Stromal cell of bone marrow (primary cell): ENCODE data around the gene RRP9.
"Not testable (repeated sequence)": the region's sequence is repeated elsewhere in the genome, so short reads cannot be mapped to it uniquely, and the experiment has no call there.

Source experiments
- DNase-seq: peaks from one replicate; pipeline ENCODE4 v3.0.0-alpha.2; 2012; ENCODE audit warnings: low read depth

The RRP9 gene, protein sequence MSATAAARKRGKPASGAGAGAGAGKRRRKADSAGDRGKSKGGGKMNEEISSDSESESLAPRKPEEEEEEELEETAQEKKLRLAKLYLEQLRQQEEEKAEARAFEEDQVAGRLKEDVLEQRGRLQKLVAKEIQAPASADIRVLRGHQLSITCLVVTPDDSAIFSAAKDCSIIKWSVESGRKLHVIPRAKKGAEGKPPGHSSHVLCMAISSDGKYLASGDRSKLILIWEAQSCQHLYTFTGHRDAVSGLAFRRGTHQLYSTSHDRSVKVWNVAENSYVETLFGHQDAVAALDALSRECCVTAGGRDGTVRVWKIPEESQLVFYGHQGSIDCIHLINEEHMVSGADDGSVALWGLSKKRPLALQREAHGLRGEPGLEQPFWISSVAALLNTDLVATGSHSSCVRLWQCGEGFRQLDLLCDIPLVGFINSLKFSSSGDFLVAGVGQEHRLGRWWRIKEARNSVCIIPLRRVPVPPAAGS

DNA sequence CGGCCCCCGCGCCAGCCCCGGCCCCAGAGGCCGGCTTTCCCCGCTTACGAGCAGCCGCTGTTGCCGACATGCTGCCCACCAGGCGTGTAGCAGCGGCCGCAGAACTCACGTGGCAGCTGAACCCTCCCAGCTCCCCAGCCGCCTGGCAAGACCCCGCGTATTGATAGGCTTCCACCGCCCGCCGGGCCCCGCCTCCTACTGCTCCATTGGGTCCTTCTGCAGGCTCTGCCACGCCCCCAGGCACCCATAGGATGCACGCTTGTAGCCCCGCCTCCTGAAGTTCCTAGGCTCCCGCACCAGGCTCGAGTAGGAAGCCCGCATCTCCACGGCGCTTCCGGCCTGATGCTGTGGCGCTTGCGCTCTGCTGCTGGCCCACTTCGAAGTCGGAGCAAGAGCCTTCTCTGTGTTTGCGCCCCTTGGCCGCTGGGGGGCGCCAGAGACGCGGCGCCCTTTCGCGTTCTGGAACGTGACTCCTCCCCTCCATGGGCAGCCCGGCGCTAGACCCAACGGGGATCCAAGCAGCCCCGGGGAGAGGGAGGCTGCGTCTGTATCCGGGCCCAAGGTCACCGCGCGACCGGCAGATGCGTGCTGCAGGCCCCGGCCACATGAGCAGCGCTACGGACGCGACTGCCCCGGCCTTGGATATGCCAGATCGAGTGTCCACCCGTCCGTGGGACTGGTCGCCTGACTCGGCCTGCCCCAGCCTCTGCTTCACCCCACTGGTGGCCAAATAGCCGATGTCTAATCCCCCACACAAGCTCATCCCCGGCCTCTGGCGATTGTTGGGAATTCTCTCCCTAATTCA, at the start of gene RRP9, which contains the start of gene PARP3:
RRP9 (minus strand) TSS at position 107 of the 805 bp plus-strand sequence; CDS start at position 70, 37 bp downstream.
PARP3 (plus strand) TSS at position 566 of the 805 bp plus-strand sequence. CDS start 993 bp downstream, outside the sequence.
- peak; percentile 100 for DNase-seq

DNA sequence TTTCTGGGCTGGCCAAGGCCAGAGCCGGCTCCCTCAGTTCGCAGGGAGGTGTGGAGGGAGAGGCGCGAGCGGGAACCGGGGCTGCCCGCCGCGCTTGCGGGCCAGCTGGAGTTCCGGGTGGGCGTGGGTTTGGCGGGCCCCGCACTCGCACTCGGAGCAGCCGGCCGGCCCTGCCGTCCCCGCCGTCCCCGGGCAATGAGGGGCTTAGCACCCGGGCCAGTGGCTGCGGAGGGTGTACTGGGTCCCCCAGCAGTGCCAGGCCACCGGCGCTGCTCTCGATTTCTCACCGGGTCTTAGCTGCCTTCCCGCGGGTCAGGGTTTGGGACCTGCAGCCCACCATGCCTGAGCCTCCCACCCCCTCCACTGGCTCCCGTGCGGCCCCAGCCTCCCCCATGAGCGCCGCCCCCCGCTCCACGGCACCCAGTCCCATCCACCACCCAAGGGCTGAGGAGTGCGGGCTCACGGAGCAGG, 48.8 kb upstream of the RRP9 start:
- DNase-seq: not testable (repeated sequence)

DNA sequence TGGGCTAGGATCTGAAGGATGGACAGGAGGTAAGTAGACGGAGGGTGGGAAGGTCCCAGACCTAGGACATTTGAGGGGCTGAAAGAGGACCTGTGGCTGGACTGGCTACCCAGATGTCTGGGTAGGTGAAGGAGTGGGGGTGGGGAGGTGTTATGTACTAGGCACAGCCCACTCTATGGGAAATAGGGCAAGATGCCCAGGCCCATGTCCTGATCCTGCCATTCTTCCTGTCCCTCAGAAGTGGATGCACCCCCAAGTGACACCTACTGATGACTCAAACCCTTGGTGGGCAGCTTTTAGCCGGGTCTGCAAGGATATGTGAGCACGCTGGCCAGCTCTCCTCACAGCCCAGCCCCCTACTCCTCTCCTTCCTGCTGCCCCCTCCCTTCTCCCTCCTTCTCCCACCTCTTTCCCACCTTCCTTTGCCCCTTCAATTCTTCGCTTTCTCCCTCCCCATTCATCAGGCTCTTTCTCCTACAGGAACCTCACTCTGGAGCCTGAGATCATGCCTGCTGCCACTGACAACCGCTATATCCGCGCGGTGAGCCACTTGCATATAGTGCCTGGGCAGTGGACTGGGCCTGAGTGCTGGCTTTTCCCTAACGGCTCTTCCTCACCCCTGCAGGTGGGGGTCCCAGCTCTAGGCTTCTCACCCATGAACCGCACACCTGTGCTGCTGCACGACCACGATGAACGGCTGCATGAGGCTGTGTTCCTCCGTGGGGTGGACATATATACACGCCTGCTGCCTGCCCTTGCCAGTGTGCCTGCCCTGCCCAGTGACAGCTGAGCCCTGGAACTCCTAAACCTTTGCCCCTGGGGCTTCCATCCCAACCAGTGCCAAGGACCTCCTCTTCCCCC, 46.8 kb upstream of the RRP9 start:
- DNase-seq: no peak

DNA sequence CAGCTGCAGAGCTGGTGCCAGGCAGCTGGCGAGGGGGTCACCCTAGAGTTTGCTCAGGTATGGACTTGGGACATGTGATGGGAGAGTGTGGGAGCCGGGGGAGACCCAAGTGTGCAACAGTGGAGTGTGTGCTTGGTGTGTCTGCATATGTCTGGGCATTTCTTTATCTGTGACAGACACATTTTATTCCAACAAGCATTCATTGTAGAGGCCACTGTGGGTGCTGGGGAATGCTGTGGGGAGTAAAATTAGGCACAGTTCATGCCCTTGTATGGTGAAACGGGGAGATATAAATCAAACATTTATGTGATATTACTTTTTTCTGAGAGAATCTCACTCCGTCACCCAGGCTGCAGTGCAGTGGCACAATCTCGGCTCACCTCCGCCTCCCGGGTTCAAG, 45.9 kb upstream of the RRP9 start:
- no peak for DNase-seq

DNA sequence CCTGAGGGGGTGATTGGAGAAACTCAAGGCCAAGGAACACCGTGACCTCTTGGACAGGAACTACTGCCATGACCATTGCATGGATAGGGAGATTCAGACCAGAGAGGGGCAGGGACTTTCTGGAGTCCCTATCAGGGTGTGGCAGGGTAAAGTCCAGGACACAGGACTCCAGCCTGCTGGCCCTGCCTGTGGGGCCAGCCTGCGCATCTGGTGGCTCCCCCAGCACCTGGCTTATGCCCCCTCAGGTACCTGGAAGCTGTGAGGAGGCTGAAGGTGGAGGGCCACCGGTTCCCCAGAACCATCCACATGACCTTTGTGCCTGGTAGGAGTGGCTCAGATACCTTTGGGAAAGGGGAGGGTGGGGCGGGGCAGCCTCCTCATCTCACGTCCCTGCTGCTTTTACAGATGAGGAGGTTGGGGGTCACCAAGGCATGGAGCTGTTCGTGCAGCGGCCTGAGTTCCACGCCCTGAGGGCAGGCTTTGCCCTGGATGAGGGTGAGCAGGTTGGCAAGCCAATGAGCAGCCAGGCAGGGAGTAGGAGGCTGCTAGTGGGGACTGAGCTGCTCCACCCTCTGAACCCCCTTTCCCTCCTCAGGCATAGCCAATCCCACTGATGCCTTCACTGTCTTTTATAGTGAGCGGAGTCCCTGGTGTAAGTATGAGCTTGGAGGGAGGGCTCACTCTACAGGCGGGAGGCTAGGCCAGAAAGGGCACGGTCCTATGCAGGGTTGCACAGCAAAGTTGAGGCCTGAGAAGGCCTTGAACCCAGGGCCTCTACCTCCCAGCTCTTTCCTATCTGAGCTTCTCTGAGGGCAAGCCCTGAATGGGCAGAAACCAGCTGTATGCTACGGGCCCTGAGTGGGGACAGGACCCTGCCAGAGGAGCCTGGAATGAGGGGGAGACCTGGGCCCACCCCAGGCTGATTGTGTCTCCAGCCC, 44.6 kb upstream of the RRP9 start:
- DNase-seq: no peak

DNA sequence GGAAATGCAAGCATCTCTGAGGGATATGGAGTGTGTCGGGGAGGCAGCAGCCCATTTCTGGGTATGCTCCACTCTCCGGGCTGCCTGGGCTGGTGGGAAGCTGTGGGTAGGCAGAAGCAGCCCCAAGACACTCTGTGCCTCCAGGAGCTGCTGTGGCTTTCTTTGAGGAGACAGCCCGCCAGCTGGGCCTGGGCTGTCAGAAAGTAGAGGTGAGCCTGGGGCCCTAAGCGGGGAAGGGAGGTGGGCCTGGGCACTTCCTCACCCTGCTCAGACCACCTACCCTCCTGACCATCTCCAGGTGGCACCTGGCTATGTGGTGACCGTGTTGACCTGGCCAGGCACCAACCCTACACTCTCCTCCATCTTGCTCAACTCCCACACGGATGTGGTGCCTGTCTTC, 43.4 kb upstream of the RRP9 start:
- DNase-seq: no peak

DNA sequence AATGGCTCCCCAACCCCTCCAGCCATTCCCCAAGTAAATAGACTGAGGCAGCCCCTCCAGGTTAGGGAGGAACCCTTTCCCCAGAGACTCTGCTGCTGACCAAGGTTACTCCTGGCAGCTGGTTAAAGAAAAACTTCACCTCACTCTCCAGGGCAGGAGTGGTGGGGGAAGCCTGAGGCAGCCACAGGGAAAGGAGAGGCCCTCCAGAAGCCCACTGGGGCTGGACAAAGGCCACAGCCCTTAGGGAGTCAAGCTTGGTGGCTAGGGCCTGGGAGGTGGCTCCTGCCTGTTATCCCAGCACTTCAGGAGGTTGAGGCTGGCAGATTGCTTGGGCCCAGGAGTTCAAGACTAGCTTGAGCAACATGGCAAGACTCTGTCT, 42.6 kb upstream of the RRP9 start:
- DNase-seq: no peak

DNA sequence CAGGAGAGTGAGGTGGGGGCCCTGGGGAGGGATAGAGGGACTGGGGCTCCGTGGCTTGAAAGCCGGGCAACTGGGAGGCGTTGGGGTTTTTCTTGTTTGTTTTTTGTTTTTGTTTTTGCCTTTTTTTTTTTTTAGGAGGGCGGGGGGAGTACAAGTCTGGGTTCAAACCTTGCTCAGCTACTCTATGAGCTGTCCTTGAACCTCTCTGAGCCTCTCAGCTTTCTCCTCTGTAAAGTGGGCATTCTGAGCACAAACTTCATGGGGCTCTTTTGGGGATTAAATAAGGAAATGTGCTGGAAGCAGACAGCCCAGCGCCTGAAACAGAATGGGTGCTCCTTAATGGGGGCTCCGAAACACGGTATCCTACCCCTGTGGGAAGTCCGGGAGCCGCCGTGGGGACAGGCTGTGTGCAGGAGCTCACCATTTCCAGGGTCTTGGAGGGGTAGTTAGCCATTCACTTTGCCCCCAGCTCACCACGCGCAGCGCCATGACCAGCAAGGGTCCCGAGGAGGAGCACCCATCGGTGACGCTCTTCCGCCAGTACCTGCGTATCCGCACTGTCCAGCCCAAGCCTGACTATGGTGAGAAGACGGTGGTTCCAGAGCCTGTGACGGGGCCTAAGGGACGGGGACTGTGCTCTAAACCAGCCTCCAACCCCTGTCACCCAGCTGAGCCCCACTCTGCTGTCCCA, 42.0 kb upstream of the RRP9 start:
- DNase-seq: no peak

DNA sequence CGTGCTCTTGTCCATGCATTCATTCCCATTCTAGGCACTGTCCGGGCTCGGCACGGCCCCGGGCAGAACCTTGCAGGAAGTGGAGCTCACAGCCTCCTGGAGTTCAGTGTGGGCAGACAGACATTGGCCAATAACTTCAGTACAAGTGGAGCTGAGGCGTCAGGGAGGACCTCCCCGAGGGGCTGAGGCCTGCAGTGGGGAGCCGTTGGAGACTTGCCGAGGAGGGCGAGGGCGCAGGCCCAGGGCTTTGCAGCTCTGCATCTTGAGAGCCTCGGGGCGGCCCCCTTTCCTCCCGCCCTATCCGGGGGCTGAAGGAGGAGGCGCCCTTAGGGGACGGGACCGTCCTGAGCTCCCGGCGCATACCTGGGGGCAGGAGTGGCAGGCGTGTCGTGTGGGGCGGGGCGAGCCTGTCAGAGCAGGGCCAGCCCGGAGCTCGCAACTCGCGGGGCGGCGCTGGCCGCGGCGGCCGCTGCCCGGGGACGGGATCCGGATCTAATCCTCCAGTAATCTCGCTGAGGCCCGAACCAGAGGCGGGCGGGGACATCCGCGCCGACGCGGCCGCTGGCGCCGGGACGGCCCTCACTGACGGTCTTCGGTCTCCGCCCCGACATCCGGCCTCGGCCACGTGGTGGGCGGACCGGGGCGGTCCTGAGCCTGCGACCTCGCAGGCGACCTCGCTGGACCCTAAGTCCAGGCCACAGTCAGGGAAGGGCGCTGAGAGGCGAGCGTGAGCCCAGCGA, 41.3 kb upstream of the RRP9 start, which contains the start of gene ACY1:
ACY1 (plus strand) TSS at position 698 of the 740 bp plus-strand sequence. CDS start 530 bp downstream, outside the sequence.
- DNase-seq: peak; percentile 69

DNA sequence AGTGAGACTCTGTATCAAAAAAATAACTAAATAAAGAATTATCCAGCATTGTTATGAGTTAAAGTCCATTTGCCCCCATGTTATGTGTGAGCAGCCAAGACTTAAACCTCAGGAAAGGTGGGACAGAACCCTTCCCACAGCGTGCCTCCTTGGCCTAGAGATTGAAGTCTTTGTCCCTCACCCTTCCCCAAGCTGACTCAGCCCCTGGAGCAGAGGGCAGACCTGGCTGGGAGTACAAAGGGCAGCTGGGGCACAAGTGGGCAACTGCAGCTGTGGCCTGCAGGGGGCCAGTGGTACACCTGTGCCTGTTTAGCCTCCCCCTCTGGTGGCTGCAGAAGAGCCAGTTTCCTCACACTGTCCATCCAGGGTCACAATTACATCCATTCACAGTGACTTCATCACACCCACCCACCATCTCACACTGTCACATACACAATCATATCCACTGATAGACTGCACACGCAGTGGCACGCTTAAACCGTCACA, 40.7 kb upstream of the RRP9 start:
- no peak for DNase-seq

DNA sequence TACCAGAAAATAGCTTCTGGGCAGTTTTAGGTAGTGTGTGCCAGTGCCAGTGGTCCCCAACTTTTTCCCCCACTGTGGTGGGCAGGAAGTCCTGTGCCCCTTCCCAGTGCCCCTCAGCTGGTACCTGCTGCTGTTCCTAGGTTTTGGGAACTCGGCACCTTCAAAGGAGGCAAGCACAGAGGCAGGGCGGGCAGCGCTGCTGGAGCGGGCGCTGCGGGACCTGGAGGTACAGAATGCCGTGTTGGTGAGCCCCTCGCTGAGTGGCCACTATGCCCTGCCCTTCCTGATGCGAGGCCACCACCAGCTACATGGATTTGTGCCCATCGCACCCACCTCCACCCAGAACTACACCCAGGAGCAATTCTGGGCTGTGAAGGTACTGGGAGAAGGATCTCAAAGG, 38.5 kb upstream of the RRP9 start:
- no peak for DNase-seq

DNA sequence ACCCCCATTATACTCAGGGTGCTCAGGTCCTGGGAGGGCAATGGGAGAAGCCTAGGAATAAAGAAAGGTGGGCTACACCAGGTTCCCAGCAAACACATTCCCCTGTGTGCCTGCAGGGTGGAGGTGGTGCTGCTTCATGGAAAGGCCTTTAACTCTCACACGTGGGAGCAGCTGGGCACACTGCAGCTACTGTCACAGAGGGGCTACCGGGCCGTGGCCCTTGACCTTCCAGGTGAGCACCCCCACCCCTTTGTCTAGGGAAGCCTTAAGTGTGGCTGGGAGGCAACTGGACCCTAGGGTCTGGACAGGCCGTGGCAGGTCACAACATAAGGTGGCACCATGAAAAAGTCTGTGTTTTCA, 36.4 kb upstream of the RRP9 start:
- DNase-seq: no peak

DNA sequence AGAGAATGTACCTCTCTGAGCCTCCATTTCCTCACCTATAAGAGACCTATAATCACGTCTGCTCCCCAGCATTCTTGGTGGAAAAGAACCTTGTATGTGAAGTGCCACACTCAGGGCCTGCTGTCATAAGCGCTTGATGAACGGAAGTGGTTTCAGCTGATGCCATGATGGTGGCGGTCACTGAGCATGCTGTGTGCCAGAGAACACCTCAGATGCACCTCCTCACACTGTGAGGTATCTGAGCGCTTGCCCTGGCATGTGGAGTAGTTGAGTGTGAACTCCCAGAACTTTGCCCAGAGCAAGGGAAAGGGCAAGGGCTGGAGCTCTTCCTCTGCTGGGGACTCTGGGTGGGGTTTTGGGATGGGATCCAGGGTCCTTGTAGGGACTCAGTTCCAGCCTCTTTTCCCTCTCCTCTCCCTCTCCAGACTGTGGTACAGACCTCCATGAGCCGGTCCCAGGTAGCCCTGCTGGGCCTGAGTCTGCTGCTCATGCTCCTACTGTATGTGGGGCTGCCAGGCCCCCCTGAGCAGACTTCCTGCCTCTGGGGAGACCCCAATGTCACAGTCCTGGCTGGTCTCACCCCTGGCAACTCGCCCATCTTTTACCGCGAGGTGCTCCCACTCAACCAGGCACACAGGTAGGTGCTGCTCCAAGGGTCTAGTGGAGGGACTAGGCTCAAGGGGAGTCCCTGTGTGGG, 35.9 kb upstream of the RRP9 start:
- DNase-seq: no peak

DNA sequence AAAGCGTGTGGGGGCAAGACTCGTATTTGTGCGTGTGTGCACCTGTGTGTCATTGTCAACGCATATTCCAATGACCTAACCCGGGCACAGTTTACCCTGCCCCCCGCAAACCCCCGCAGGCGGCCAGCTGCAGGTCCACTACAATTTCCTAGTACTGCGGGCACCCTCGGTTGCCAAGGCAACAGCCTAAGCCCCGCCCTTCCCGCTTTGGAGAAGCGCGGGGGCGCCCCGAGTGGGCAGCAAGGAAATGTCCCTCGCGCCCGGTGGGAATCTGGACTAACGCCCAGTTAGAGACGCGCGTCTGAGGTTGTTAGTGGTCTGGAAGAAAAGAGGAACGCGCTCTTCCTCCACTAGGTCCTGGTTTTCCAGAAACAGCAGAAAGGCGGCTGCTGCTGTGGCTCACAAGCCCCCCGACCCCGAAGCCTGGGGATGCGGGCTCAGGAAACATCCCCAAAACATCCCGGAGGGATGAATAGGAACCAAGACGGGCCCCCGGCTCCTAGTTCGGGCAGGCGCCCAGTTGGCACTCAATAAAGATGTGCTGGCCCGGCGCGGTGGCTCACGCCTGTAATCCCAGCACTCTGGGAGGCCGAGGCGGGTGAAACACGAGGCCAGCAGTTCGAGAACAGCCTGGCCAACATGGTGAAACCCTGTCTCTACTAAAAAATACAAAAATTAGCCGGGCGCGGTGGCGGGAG, 34.3 kb upstream of the RRP9 start:
- peak; percentile 31 for DNase-seq

DNA sequence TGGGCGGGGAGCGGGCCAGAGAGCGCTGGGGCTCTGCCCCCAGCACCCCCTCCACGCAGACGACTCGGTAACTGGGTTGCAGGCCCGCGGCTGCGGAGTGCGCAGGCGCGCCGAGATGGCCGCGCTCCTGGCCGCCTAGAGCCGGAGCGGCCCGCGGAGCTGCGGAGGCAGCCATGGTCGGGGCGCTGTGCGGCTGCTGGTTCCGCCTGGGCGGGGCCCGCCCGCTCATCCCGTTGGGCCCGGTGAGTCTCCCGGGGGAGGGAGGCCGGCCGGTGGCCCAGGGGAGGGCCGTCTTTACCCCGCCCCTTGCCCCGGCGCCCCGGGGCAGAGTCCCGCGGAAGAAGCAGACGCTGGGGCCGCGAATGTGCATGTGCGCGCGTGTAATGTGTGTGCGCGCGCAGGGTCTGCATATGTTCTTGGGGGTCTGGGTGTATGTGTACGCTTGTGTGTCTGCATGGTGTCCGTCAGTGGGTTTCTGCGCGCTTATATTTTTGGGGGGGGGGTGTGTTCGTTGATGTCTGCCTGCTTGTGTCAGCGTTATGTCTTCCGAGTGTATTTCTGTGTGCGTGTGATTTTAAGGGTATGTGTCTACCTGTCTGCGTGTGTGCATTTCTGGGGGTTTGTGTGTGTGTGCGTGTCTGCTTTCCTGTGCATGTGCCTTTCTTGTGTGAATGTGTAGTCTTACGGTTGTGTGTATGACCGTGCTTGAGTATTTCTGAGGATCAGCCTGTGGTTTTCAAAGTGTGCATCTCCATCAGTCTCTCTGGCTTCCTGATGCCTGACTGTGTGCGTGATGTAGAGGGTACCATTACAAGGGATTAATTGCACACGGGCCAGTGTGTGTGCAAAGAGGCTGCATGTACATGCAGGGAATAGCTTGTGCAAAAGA, 33.5 kb upstream of the RRP9 start, which contains the start of gene ABHD14A:
ABHD14A (plus strand) TSS at position 102 of the 889 bp plus-strand sequence; CDS start at position 174, 72 bp downstream.
- peak; percentile 49 for DNase-seq

DNA sequence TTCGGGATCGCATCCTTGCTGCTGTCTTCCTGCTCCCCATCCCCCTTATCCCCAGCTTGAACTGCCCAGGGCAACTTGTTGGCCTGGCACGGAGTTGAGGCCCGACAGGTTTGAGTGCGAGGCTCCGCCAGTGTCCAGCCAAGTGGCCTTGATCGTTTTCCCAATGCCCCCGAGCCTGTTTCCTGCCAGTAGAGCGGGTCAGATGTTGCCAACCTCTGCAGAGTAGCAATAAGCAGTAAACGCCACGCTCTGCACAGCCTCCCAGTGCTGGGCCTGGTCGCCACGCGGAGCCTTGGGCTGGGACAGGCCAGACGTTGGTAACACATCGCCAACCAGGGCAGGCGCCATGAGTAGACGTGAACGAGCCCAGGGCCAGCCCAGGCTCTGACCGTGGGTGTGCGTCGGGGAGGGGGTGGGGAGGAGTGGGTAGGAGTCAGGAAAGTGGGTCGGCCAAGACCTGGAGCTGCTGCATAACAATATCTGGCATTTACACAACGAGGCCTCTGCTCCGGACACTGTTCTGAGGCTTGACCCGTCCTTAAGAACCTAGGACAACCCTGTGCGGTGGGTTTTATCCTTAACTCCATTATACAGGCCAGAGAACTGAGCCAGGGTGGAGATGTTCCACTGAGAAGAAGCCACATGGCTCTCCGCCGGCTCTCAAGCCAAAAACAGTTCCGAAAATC, 32.7 kb upstream of the RRP9 start:
- DNase-seq: no peak
